Thyroid gland (tissue), 4 donors: ENCODE measurements around the gene ATG5. TPM values are rescaled to one million over a fixed set of nuclear protein-coding genes. Genes with fewer than 3 reads are reported as not detected.
"Not testable (repeated sequence)": the region's sequence is repeated elsewhere in the genome, so short reads cannot be mapped to it uniquely, and the experiment has no call there.

Experiments
- DNase-seq, 2 donors: peaks; one replicate each; pipeline ENCODE4 v3.0.0-alpha.2; 2019
- H3K27ac ChIP-seq, 3 donors: fragments of 200-600 bp; sonication (generic); 1 replicate in 2 of 3; 2 replicates in 1 of 3; pipeline ENCODE4 v1.5.1; 2016 to 2019; ENCODE audit warnings: mild to moderate bottlenecking in 1 of 3, moderate library complexity in 1 of 3
- H3K27me3 ChIP-seq: fragments of 200-600 bp; sonication (generic); one replicate; pipeline ENCODE4 v1.5.1; 2019
- H3K36me3 ChIP-seq, 2 donors: fragments of 200-600 bp; sonication (generic); one replicate each; pipeline ENCODE4 v1.5.1; 2016 to 2019
- H3K4me1 ChIP-seq, 2 donors: fragments of 200-600 bp; sonication (generic); one replicate each; pipeline ENCODE4 v1.5.1; 2017 to 2019
- H3K4me3 ChIP-seq, 3 donors: fragments of 200-600 bp; sonication (generic); replicated peaks in 1 of 3; 1 replicate in 2 of 3; 2 replicates in 1 of 3; pipeline ENCODE4 v1.5.1; 2016; ENCODE audit warnings: mild to moderate bottlenecking in 1 of 3
- H3K9me3 ChIP-seq: fragments of 200-600 bp; sonication (generic); one replicate; pipeline ENCODE4 v1.5.1; 2017
- POLR2A ChIP-seq, 2 donors: fragments of 450-650 bp; IDR thresholded peaks; one replicate each; pipeline ENCODE4 v1.6.1; 2017; ENCODE audit warnings: antibody characterized with exemption in 2 of 2, mild to moderate bottlenecking in 2 of 2, moderate library complexity in 1 of 2
- whole genome bisulfite sequencing, 2 donors: methylation state at CpG; one replicate each; pipeline ENCODE4 v1.1.5; 2017; 5-methylcytosine and 5-hydroxymethylcytosine counted together
- intact Hi-C: fragments of 100-400 bp; cut with DNase I; formaldehyde crosslinking; loops from one replicate; pipeline ENCODE4 v1.15.1; 2023
- total RNA-seq, 4 donors: library from RNA; depleted of rRNA; stranded (reverse); fragments of >200 nt; gene quantifications; one replicate each; pipeline ENCODE4 v1.2.3, GENCODE V29; 2016
- TF ChIP-seq, protein P1 (sequence below), 6 experiments: fragments of 200-600 bp in 3 of 6; fragments of 450-650 bp in 3 of 6; sonication (generic) in 3 of 6; IDR thresholded peaks; one replicate each; pipeline ENCODE4 v1.5.1; 2016 to 2019; ENCODE audit warnings: antibody characterized with exemption in 6 of 6, mild to moderate bottlenecking in 2 of 6, inconsistent platforms in 1 of 6, moderate library complexity in 1 of 6

ATG5 gene
- total RNA-seq, 4 donors from 2014 or later = 44.4 to 58.7 (median 48.7) TPM

DNA sequence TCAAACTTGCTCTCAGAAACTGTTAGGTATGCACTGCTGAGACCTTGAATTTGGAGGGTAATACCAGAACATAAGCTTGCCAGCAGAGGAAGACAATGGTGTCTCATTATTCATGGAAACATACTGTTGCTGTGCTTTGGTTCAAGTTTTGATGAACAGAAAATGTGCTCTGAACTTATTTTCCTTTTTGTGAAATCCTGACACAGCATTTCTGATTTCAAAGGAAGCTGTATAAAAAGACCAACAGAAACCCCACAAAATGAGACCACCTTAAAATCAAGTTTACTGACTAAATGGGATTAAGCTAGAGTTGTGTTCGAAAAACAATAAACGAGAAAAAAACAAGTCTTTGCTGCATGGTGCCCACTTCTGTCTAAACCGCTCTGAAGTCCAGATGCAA lies 169.1 kb downstream of the ATG5 start:
- Histone ChIP-seq H3K27me3 (no peaks in the 10 kb centered on the region), H3K36me3 (no peaks in the 10 kb centered on the region), H3K9me3 (no peaks in the 10 kb centered on the region), H3K4me3 (no peak overlapping the region), H3K27ac (no peak overlapping the region), H3K4me1 (no peaks in the 10 kb centered on the region)
- intact Hi-C loops = no loop called here
- WGBS, 2 donors = 87 to 90% methylated on average over 3 of the region's 3 CpGs
- TF ChIP-seq POLR2A (IDR thresholded peaks at IDR 0.05) = no peak
- TF ChIP-seq, protein P1, sequence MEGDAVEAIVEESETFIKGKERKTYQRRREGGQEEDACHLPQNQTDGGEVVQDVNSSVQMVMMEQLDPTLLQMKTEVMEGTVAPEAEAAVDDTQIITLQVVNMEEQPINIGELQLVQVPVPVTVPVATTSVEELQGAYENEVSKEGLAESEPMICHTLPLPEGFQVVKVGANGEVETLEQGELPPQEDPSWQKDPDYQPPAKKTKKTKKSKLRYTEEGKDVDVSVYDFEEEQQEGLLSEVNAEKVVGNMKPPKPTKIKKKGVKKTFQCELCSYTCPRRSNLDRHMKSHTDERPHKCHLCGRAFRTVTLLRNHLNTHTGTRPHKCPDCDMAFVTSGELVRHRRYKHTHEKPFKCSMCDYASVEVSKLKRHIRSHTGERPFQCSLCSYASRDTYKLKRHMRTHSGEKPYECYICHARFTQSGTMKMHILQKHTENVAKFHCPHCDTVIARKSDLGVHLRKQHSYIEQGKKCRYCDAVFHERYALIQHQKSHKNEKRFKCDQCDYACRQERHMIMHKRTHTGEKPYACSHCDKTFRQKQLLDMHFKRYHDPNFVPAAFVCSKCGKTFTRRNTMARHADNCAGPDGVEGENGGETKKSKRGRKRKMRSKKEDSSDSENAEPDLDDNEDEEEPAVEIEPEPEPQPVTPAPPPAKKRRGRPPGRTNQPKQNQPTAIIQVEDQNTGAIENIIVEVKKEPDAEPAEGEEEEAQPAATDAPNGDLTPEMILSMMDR (IDR thresholded peaks at IDR 0.05) = no peak
- DNase-seq = no peak

DNA sequence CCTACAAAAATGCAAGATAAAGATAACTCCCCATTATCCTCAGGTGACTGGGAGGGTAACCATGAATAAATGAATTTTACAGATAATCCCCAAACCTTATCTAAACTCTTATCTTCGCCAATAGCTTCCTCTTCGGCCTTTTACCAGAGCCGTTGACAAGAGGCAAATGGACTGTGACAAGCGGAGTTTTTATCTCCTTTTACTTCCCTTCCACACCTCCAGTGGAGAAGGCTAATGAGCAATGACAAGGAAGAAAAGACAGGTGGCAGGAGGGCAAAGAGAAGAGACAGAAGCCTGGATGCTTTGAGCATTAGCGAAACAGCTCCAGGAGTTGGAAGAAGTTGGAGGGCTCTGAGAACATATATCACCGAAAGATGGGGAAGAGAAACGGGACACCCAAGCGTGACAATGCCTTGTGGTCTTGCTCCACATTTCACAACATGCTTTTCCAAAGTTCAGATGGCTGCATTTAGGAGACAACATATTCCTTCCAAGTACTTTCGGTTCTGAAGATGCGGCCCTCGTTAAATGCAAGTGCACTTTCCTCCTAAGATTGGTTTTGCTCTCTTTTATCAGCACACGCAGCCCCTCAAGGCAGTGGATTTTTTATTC lies 170.2 kb downstream of the ATG5 start:
- H3K36me3 ChIP-seq = no peaks in the 10 kb centered on the region
- H3K9me3 ChIP-seq = no peaks in the 10 kb centered on the region
- H3K4me3 ChIP-seq = no peak overlapping the region
- intact Hi-C loops = no loop called here
- H3K4me1 ChIP-seq = no peaks in the 10 kb centered on the region
- DNase-seq = no peak
- TF ChIP-seq, protein P1 (IDR thresholded peaks at IDR 0.05) = no peak
- TF ChIP-seq POLR2A (IDR thresholded peaks at IDR 0.05) = no peak
- no peaks in the 10 kb centered on the region for H3K27me3 ChIP-seq
- no peak overlapping the region for H3K27ac ChIP-seq
- 88 to 91% methylated on average over 12 of the region's 12 CpGs for whole genome bisulfite sequencing, 2 donors

DNA sequence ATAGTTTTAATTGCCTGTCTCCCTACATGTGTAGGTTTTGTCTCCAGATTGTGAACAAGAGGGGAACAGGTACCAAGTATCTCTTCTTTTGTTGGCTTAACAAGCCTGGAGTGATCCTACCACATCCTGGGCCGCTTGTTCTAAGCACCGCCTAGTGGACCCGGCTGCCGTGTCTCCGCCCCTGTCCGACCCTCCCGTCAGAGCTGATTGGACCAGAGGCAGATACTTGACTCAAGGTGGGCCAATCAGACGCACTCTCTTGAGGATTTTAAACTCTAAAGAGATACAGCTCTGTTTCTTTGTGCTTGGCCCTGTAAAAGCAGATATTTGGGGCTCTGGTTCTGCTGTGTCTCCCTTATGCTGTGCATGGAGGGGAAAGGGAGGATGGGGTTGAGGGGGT lies 171.2 kb downstream of the ATG5 start:
- no peaks in the 10 kb centered on the region for H3K36me3 ChIP-seq
- H3K27ac ChIP-seq = no peak overlapping the region
- no peaks in the 10 kb centered on the region for H3K27me3 ChIP-seq
- no peak overlapping the region for H3K4me3 ChIP-seq
- TF ChIP-seq POLR2A (IDR thresholded peaks at IDR 0.05) = no peak
- TF ChIP-seq, protein P1 (IDR thresholded peaks at IDR 0.05) = no peak
- DNase-seq = no peak
- intact Hi-C loops = no loop called here
- no peaks in the 10 kb centered on the region for H3K9me3 ChIP-seq
- WGBS, 2 donors = 97 to 98% methylated on average over 8 of the region's 8 CpGs
- H3K4me1 ChIP-seq = no peaks in the 10 kb centered on the region

DNA sequence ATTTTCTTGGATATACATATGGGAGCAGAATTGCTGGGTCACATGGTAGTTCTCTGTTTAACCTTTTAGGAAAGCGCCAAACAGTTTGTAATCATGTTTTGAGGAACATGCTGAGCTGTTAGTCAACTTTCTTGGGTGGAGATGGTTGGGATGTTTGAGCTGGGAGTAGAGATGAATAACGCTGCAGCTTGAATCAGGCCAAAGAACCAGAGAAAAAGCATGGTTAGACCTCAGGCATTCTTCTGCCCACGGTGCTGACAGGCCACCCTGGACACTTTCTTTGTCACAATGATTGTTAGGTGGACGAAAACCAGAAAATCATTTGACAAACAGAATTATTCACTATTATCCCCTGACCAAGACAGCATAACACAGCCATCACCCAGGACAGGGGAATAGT lies 172.6 kb downstream of the ATG5 start:
- 87 to 92% methylated on average over 4 of the region's 4 CpGs for WGBS, 2 donors
- no peaks in the 10 kb centered on the region for H3K9me3 ChIP-seq
- intact Hi-C loops = no loop called here

DNA sequence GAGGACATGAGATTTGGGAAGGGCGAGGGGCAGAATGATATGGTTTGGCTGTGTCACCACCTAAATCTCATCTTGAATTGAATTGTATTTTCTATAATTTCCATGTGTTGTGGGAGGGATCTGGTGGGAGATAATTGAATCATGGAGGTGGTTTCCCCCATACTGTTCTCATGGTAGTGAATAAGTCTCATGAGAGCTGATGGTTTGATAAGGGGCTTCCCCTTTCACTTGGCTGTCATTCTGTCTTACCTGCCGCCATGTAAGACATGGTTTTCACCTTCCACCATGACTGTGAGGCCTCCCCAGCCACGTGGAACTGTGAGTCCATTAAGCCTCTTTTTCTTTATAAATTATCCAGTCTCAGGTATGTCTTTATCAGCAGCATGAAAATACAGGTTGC lies 173.1 kb downstream of the ATG5 start:
- H3K27me3 ChIP-seq, H3K4me1 ChIP-seq, DNase-seq, H3K36me3 ChIP-seq, H3K27ac ChIP-seq, H3K4me3 ChIP-seq, H3K9me3 ChIP-seq, intact Hi-C loops: not testable (repeated sequence)
- WGBS, 2 donors = 84 to 93% methylated on average over 3 of the region's 3 CpGs

More for the DNA sequence above, 172.6 kb downstream of the ATG5 start:
- no peaks in the 10 kb centered on the region for H3K36me3 ChIP-seq
- TF ChIP-seq, protein P1 (IDR thresholded peaks at IDR 0.05) = no peak
- TF ChIP-seq POLR2A (IDR thresholded peaks at IDR 0.05) = no peak
- H3K27me3 ChIP-seq = no peaks in the 10 kb centered on the region
- no peak overlapping the region for H3K27ac ChIP-seq
- no peak for DNase-seq
- no peaks in the 10 kb centered on the region for H3K4me1 ChIP-seq
- no peak overlapping the region for H3K4me3 ChIP-seq
